Measurements from ENCODE around the gene MRFAP1L1. TPM values are rescaled to one million over a fixed set of nuclear protein-coding genes. Genes with fewer than 3 reads are reported as not detected.

Gene MRFAP1L1
- polyA plus RNA-seq, 4 donors = 114 to 156 (median 123) TPM

- no peak for DNase-seq (ENCODE audit: low read depth in 4 of 4, low spot score in 2 of 4)
Measured at GRCh38 chr4:6718932-6719610, 9.4 kb upstream of the MRFAP1L1 start.

- no peak for DNase-seq (ENCODE audit: low read depth in 4 of 4, low spot score in 2 of 4)
Measured at GRCh38 chr4:6716958-6717655, 7.4 kb upstream of the MRFAP1L1 start.

GRCh38 chr4:6716018-6716911 is 6.6 kb upstream of the MRFAP1L1 start, which contains the start of gene BLOC1S4:
Gene BLOC1S4, plus strand, starts transcription at chr4:6716174. Its CDS starts 36 bp downstream, at chr4:6716210.
- DNase-seq (ENCODE audit: low read depth in 4 of 4, low spot score in 2 of 4) = peak; percentile 80 to 87 (median 85)

GRCh38 chr4:6715704-6716017 is 6.0 kb upstream of the MRFAP1L1 start:
- DNase-seq (ENCODE audit: low read depth in 4 of 4, low spot score in 2 of 4) = no peak

- DNase-seq (ENCODE audit: low read depth in 4 of 4, low spot score in 2 of 4) = no peak
Measured at GRCh38 chr4:6714954-6715353, 5.3 kb upstream of the MRFAP1L1 start.

GRCh38 chr4:6710996-6711395 is 1.3 kb upstream of the MRFAP1L1 start:
- DNase-seq (ENCODE audit: low read depth in 4 of 4, low spot score in 2 of 4) = no peak

GRCh38 chr4:6710282-6710681 is 617 bp upstream of the MRFAP1L1 start:
- DNase-seq (ENCODE audit: low read depth in 4 of 4, low spot score in 2 of 4) = no peak

- no peak for DNase-seq (ENCODE audit: low read depth in 4 of 4, low spot score in 2 of 4)
Measured at GRCh38 chr4:6706173-6706572, 3.5 kb downstream of the MRFAP1L1 start.

- no peak for DNase-seq (ENCODE audit: low read depth in 4 of 4, low spot score in 2 of 4)
Measured at GRCh38 chr4:6705646-6706045, 4.0 kb downstream of the MRFAP1L1 start.

- DNase-seq (ENCODE audit: low read depth in 4 of 4, low spot score in 2 of 4) = no peak
Measured at GRCh38 chr4:6703786-6704185, 5.9 kb downstream of the MRFAP1L1 start.

GRCh38 chr4:6702761-6703160 is 6.9 kb downstream of the MRFAP1L1 start:
- no peak for DNase-seq (ENCODE audit: low read depth in 4 of 4, low spot score in 2 of 4)

- DNase-seq (ENCODE audit: low read depth in 4 of 4, low spot score in 2 of 4) = no peak
Measured at GRCh38 chr4:6701371-6701770, 8.3 kb downstream of the MRFAP1L1 start.

- DNase-seq (ENCODE audit: low read depth in 4 of 4, low spot score in 2 of 4) = no peak
Measured at GRCh38 chr4:6699903-6700302, 9.8 kb downstream of the MRFAP1L1 start.

- DNase-seq (ENCODE audit: low read depth in 4 of 4, low spot score in 2 of 4) = no peak
Measured at GRCh38 chr4:6699388-6699787, 10.3 kb downstream of the MRFAP1L1 start.

GRCh38 chr4:6697131-6697530 is 12.5 kb downstream of the MRFAP1L1 start:
- DNase-seq (ENCODE audit: low read depth in 4 of 4, low spot score in 2 of 4) = no peak

GRCh38 chr4:6696611-6697010 is 13.1 kb downstream of the MRFAP1L1 start:
- no peak for DNase-seq (ENCODE audit: low read depth in 4 of 4, low spot score in 2 of 4)

GRCh38 chr4:6695660-6696610 is 13.7 kb downstream of the MRFAP1L1 start:
- no peak for DNase-seq (ENCODE audit: low read depth in 4 of 4, low spot score in 2 of 4)

- DNase-seq (ENCODE audit: low read depth in 4 of 4, low spot score in 2 of 4) = no peak
Measured at GRCh38 chr4:6694177-6694901, 15.3 kb downstream of the MRFAP1L1 start.
